COLO668 (cell line): ENCODE data around the gene NDUFA13.

ENCODE experiments used
- DNase-seq: peaks from one replicate; lab custom pipeline; 2025; ENCODE audit not compliant: unreplicated experiment; lab: John Stamatoyannopoulos, UW

The NDUFA13 gene

DNA sequence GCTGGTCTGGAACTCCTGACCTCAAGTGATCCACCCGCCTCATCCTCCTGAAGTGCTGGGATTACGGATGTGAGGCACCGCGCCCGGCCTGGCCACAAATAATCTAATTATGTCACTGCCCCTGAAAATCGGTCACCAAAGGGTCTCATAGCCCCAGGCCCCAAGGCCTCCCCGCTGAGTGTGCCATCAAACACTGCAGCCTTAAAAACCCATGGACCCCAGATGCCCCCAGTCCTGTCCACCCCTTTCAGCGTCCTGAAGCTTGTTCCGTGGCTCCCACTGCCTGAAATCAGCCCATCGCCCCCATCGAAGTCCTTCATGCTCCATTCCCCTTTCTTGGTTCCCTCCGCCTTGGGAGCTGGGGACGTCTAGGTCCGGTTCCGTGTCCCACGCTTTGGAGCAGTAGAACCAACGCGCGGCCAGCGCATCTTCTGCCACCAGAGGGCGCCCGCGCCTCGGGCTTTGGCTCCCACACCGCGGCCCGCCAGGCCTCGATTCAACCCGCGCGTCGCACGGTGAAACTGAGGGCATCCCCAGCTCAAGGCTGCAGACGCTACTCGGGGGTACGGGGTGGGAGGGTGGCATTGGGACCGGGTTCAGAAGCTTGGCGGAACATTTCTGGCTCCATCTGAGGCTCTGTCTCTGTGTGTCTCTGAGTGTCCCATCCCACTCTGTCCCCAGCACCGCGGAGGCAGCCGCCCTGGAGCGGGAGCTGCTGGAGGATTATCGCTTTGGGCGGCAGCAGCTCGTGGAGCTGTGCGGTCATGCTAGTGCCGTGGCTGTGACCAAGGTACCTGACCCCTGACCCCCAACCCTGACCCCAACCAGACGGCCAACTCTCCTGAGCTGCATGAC, 16.2 kb downstream of the NDUFA13 start:
- peak; percentile 77 for DNase-seq

DNA sequence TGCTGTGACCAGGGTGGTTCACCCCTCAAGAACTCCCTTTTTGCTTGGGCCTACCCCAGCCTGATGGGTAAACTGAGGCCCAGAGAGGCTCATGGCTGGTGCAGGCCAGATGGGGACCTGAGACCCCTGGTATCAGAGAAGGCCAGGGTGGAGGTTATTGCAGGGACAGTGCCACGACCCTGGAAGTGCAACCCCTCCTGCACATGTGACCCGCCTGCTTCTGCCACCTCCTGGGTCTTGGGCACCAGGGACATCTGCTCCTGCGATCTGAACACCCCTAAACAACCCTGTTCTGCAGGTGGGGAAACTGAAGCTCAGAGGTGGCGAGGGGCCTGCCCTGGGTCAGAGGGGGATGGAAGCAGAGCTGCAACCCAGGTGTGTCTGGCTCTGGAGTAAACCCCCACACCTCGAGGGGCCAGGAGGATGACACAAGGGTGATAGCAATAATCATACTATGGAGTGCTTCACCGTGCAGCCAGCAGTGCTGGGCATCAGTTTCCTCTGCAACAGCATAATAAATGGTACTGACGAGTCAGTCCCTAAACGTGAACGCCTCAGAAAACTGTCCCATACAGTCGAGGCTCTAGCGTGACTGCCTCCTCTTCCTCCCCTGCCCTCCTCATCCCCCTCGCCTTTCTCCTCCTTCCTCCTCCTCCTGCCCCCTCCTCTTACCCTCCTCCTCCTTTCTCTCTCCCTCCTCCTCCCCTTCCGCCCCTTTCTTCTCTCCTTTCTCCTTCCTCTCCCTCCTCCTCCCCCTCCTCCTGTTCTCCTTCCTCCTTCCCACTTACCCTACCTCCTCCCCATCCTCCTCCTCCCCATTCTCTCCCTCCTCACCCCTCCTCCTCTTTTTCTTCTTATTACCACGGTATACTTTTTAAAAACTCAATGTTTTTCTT, 17.0 kb downstream of the NDUFA13 start:
- no peak for DNase-seq

DNA sequence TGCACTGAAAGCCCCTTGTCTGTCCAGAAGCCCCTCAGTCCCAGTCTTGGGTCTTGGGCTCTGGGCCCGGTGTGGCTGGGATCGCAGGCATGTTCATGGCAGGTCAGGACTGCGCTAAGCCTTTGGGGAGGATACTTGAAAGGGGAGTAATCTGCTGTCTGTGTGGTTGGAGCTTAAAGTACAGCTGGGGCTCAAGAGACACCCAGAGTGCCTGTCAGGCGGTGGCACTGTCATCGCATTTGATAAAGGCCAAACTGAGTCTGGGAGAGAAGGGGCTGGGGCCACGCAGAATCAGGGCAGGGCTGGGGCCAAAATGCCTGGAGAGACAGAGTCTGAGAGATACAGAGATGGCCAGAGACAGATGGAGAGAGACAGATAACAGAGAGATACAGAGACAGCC, 17.8 kb downstream of the NDUFA13 start:
- no peak for DNase-seq

DNA sequence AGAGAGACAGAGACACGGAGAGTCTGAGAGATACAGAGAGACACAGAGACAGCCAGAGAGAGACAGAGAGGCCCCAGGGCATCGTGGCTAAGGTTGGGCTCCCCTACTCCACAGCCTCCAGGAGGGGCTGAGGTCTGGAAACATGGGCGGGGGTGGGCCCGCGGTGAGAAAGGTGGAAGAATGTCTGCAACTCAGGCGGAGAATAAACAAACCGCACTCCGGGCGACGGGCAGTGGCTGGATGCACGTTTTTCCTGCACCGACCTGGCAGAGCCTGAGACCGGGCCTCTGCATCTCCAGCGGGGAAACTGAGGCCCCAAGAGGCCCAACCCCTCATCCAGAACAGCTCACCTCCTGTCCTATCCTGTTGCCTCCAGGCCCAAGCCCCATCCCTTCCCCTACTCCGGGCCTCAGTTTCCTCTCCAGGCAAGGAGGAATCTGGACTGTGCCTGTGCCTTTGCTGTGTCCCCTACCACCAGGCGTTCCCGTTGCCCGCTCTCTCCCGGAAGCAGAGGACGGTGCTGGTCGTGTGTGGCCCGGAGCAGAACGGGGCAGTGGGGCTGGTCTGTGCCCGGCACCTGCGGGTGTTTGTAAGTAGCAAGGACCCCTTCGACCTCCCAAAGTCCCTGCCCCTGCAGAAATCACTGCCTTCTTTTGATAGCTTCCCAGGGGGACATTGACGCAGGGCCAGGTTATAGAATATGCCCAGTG, 18.7 kb downstream of the NDUFA13 start:
- no peak for DNase-seq

GRCh38 chr19:19535311-19536191, 19.5 kb downstream of the NDUFA13 start:
- no peak for DNase-seq

DNA sequence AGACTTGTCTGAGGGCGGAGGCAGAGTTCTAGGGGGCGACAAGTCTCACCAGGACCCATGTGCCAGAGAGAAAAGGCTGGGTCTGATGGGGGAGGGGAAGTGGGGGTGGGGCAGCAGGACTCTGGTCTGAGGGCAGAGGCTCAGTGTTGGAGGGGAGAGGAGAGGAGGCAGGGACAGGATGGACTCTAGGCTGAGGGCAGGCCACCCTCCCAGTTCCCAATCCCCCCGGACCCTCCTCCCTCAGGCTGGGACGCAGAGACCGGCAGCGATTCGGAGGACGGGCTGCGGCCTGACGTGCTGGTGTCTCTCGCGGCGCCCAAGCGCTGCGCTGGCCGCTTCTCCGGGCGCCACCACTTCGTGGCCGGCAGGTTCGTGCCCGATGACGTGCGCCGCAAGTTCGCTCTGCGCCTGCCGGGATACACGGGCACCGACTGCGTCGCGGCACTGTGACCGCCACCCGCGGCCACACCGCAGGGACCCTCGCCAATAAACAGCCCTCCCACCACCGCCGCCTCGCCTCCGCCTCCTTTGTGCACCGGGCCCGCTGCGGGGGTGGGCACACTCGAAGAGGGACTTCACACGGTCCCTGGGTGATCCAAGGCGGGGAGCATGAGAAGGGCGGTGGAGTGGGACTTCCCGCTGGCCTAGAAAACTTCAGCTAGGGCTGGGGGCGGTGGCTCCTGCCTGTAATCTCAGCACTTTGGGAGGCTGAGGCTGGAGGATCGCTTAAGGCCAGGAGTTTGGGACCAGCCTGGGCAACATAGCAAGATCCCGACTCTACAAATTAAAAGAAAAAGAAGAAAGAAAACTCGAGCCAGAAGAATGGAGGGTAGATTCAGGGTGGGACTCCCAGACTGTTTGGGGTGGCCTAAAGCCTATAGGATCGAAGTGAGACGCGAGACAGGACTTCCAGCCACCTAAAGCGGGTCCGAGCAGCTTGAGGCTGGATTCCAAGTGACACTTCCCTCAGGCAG, 21.3 kb downstream of the NDUFA13 start:
- peak; percentile 15 for DNase-seq

- peak; percentile 23 for DNase-seq
Measured at GRCh38 chr19:19538061-19538784, 22.2 kb downstream of the NDUFA13 start, which contains the start of gene CILP2. Gene CILP2, plus strand, starts transcription at chr19:19538265. Its CDS starts 85 bp downstream, at chr19:19538350.

- DNase-seq, result no peak
Measured at GRCh38 chr19:19538785-19539166, 22.8 kb downstream of the NDUFA13 start.

- DNase-seq, result no peak
Measured at GRCh38 chr19:19539698-19540063, 23.7 kb downstream of the NDUFA13 start.

DNA sequence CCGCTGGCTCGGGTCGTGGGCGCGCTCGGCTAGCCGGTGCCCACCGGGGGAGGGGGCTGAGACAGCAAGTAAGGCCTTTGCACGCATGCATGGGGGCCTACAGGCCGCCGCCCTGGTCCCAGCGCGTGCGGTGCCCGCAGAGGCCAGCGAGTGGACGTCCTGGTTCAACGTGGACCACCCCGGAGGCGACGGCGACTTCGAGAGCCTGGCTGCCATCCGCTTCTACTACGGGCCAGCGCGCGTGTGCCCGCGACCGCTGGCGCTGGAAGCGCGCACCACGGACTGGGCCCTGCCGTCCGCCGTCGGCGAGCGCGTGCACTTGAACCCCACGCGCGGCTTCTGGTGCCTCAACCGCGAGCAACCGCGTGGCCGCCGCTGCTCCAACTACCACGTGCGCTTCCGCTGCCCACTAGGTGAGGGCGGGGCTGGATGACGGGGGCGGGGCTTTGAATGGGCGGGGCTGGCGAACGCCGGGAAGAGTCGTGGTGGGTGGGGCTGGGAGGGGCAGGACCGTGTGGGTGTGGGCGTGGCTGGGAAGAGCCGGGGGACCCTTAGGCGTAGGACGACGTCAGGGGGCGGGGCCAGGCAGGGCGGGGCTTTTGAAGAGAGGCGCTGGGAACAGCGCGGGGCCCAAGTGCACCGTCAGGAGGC, 24.2 kb downstream of the NDUFA13 start:
- DNase-seq, result peak; percentile 14

- peak; percentile 56 for DNase-seq
Measured at GRCh38 chr19:19540715-19541515, 24.9 kb downstream of the NDUFA13 start.

DNA sequence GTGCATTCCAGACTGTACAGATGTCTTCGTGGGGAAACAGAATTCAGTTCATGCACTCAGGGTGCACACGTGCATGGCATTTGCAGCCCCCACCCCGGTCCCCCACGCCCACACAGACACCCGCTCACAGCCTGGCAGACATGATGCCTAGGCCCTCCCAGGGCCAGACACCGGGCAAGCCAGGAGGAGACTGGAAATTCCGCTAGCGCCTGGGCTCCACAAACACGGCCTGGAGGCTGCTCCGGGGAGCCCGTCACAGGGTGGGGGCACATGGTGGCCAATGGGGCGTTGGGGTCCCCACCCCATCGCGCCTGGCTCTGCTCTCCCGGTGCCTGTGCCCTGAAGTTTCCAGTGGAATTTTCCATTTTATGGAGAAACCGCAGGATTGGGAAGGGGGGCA, 25.6 kb downstream of the NDUFA13 start:
- DNase-seq, result no peak

DNA sequence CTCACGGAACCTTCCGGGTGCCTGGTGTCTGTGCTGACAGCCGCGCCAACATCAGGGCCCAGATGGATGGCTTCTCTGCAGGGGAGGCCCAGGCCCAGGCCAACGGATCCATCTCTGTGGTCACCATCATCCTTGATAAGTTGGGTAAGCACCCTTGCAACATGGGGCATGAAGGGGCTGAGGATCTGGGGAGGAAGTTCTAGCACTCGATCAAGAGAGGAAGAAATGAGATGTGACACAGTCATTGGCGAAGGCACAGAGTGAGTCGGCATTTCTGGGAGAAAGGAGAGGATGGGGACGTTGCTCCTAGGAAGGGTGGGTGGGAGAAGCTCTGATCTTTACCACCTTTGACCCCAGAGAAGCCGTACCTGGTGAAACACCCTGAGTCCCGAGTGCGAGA, 26.5 kb downstream of the NDUFA13 start:
- no peak for DNase-seq

- DNase-seq, result no peak
Measured at GRCh38 chr19:19543101-19543500, 27.1 kb downstream of the NDUFA13 start.

DNA sequence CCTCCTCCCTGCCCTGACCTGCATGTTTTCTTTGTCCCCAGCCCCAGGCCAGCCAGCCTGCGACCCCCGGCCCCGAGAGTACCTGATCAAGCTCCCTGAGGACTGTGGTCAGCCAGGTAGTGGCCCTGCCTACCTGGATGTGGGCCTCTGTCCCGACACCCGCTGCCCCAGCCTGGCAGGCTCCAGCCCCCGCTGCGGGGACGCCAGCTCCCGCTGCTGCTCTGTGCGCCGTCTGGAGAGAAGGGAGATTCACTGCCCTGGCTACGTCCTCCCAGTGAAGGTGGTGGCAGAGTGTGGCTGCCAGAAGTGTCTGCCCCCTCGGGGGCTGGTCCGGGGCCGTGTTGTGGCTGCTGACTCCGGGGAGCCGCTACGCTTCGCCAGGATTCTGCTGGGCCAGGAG, 27.6 kb downstream of the NDUFA13 start:
- DNase-seq, result no peak

GRCh38 chr19:19544257-19544953, 28.4 kb downstream of the NDUFA13 start:
- DNase-seq, result no peak
